CD4-positive, alpha-beta T cell (primary cell): ENCODE results near the gene SPACA9. TPM values are rescaled to one million over a fixed set of nuclear protein-coding genes. Genes with fewer than 3 reads are reported as not detected.

ENCODE experiments used
- ATAC-seq: fragments of 200-7000 bp; cut with Tn5 transposase; one replicate; pipeline ENCODE4 v1.10.0; 2022; ENCODE audit warnings: mild to moderate bottlenecking; ENCODE audit not compliant: poor library complexity
- CTCF ChIA-PET: fragments of 350-600 bp; sonication (Branson Sonifier 250); formaldehyde crosslinking; loops from one replicate; lab custom pipeline; 2021; ENCODE audit warnings: antibody characterized with exemption, inconsistent platforms; lab: Charles Lee
- POLR2A ChIA-PET: fragments of 350-600 bp; sonication (Branson Sonifier 250); formaldehyde crosslinking; loops from one replicate; lab custom pipeline; 2021; ENCODE audit warnings: antibody characterized with exemption, inconsistent platforms; lab: Charles Lee
- DNase-seq, 14 experiments: peaks; one replicate each; pipeline ENCODE4 v3.0.0-alpha.2; 2013 to 2020; ENCODE audit warnings: mixed read lengths in 2 of 14
- H3K27ac ChIP-seq, 2 donors: one replicate each; pipeline versions ENCODE4 v1.5.1 to v1.7.0; 2013; ENCODE audit warnings: low read length in 2 of 2, low read depth in 1 of 2, mild to moderate bottlenecking in 1 of 2
- H3K27me3 ChIP-seq, 2 experiments: 1 replicate in 1 of 2; 2 replicates in 1 of 2; pipeline versions ENCODE4 v1.6.1 to v1.7.0; 2013; ENCODE audit warnings: low read length in 2 of 2, control low read depth in 1 of 2, mild to moderate bottlenecking in 1 of 2, moderate library complexity in 1 of 2; ENCODE audit not compliant: insufficient read depth in 2 of 2, control insufficient read depth in 1 of 2
- H3K36me3 ChIP-seq: one replicate; pipeline ENCODE4 v1.6.1; 2013; ENCODE audit warnings: low read length, control low read depth; ENCODE audit not compliant: insufficient read depth
- H3K4me1 ChIP-seq: one replicate; pipeline ENCODE4 v1.6.1; 2013; ENCODE audit warnings: low read length, control low read depth; ENCODE audit not compliant: insufficient read depth
- H3K4me3 ChIP-seq: one replicate; pipeline ENCODE4 v1.5.1; 2013; ENCODE audit warnings: mild to moderate bottlenecking, low read length, moderate library complexity
- H3K9me3 ChIP-seq, 2 experiments: 1 replicate in 1 of 2; 2 replicates in 1 of 2; pipeline versions ENCODE4 v1.6.1 to v1.7.0; 2013; ENCODE audit warnings: low read length in 2 of 2, mild to moderate bottlenecking in 2 of 2, control low read depth in 1 of 2, moderate library complexity in 1 of 2; ENCODE audit not compliant: control insufficient read depth in 1 of 2, insufficient read depth in 1 of 2
- H3K27ac Mint-ChIP-seq: one replicate; pipeline ENCODE4 v1.8.0; 2020; ENCODE audit warnings: mixed read lengths
- H3K27me3 Mint-ChIP-seq: one replicate; pipeline ENCODE4 v1.8.0; 2021; ENCODE audit warnings: mixed read lengths
- H3K36me3 Mint-ChIP-seq: one replicate; pipeline ENCODE4 v1.8.0; 2021; ENCODE audit warnings: low read depth, mixed read lengths
- H3K4me1 Mint-ChIP-seq: one replicate; pipeline ENCODE4 v1.8.0; 2021; ENCODE audit warnings: low read depth, mixed read lengths
- H3K4me3 Mint-ChIP-seq: one replicate; pipeline ENCODE4 v1.8.0; 2020; ENCODE audit warnings: mild to moderate bottlenecking, mixed read lengths
- H3K9me3 Mint-ChIP-seq: one replicate; pipeline ENCODE4 v1.8.0; 2020; ENCODE audit warnings: mixed read lengths
- CTCF ChIP-seq: fragments of 200-600 bp; IDR thresholded peaks from one replicate; pipeline ENCODE4 v1.8.0; 2022; ENCODE audit warnings: antibody characterized with exemption, mild to moderate bottlenecking
- intact Hi-C, 2 experiments: fragments of 100-400 bp; cut with DNase I in 1 of 2; cut with micrococcal nuclease in 1 of 2; formaldehyde crosslinking; loops; one replicate each; pipeline versions ENCODE4 v1.15.1 to v1.9.0; 2023 to 2025; cut with DNase I, micrococcal nuclease
- total RNA-seq, 174 experiments: library from RNA in 2 of 174; stranded (reverse) in 2 of 174; gene quantifications; one replicate each; pipeline ENCODE4 v1.2.3 and lab custom pipeline; 2021 to 2026

The SPACA9 gene
- total RNA-seq, 2 experiments from 2014 or later = 0.52 to 0.92 TPM

DNA sequence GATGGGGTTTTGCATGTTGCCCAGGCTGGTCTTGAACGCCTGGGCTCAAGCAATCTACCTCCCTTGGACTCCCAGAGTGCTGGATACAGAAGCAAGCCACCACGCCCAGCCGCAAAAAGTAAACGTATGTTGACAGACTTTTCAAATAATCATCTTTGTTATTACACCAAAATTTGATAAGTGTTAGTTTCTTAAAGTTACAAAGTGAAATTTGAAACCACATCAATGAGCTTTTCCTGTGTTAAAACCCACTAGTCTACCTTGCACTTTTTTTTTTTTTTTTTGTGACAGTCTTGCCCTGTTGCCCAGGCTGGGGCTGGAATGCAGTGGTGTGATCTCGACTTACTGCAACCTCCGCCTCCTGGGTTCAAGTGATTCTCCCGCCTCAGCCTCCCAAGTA lies 29.9 kb downstream of the SPACA9 start:
- Mint-ChIP-seq H3K4me1 (peaks cover 15% of the 10 kb centered on the region), H3K9me3 (no peaks in the 10 kb centered on the region), H3K36me3 (peaks cover 64% of the 10 kb centered on the region), H3K4me3 (peak overlapping the region; percentile 56), H3K27me3 (no peaks in the 10 kb centered on the region), H3K27ac (peak overlapping the region; percentile 59)
- DNase-seq (peak in 9 of 14 experiments; percentile 9 to 73 (median 27)), ATAC-seq (peak; percentile 68)
- intact Hi-C loops = loop anchor here (10.0 kb wide), 3 partner anchors 64 to 494 kb away; partner anchors contain the start of genes CFAP77 (in 1 of the 2) and DDX31 (in 1 of the 2)
- ChIA-PET POLR2A (interaction anchor here (1.0 to 1.5 kb wide), 4 partner anchors 30 to 60 kb away, joined by 3 to 5 read pairs (median 3); partner anchors contain the start of genes AK8, SPACA9 and TSC1), CTCF (interaction anchor here (0.6 kb wide), 1 partner anchor 11 kb away, joined by 3 read pairs; no protein-coding TSS in a partner anchor)
- peaks cover 16% of the 10 kb centered on the region for H3K4me1 ChIP-seq
- H3K27ac ChIP-seq = no peak overlapping the region
- peaks cover 51% of the 10 kb centered on the region for H3K36me3 ChIP-seq
- no peaks in the 10 kb centered on the region for H3K27me3 ChIP-seq
- no peaks in the 10 kb centered on the region for H3K9me3 ChIP-seq
- no peak overlapping the region for H3K4me3 ChIP-seq
- TF ChIP-seq CTCF = no peak

DNA sequence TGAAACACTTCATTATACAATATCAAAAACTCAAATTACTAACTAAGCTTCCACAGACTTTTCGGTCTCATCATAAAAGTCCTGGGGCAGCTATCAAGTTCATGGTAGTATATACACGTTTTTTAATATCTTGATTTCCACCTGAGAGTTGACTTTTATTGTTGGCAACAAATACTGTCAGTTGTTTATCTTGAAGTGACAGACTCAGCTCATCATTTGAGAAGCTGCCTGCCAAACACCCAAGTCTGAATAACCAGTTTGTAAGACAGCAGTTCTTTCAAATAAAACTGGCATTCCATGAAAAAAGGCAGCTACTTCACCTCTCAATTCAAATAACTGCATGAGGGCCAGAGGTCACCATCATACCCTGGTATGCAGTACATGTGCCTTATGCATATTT lies 30.6 kb downstream of the SPACA9 start:
- no peak for DNase-seq
- Mint-ChIP-seq H3K27me3 (no peaks in the 10 kb centered on the region), H3K36me3 (peaks cover 62% of the 10 kb centered on the region), H3K9me3 (no peaks in the 10 kb centered on the region), H3K4me3 (no peak overlapping the region), H3K4me1 (peaks cover 15% of the 10 kb centered on the region), H3K27ac (no peak overlapping the region)
- Histone ChIP-seq H3K4me3 (no peak overlapping the region), H3K36me3 (peaks cover 45% of the 10 kb centered on the region), H3K27me3 (no peaks in the 10 kb centered on the region), H3K27ac (no peak overlapping the region), H3K4me1 (peaks cover 16% of the 10 kb centered on the region), H3K9me3 (no peaks in the 10 kb centered on the region)
- TF ChIP-seq CTCF = no peak
- intact Hi-C loops = loop anchor here (10.0 kb wide), 3 partner anchors 65 to 495 kb away; partner anchors contain the start of genes CFAP77 (in 1 of the 2) and DDX31 (in 1 of the 2)
- CTCF ChIA-PET = no interaction called here
- POLR2A ChIA-PET = interaction anchor here (1.0 to 1.5 kb wide), 4 partner anchors 31 to 60 kb away, joined by 3 to 5 read pairs (median 3); partner anchors contain the start of genes AK8, SPACA9 and TSC1
- ATAC-seq = no peak

DNA sequence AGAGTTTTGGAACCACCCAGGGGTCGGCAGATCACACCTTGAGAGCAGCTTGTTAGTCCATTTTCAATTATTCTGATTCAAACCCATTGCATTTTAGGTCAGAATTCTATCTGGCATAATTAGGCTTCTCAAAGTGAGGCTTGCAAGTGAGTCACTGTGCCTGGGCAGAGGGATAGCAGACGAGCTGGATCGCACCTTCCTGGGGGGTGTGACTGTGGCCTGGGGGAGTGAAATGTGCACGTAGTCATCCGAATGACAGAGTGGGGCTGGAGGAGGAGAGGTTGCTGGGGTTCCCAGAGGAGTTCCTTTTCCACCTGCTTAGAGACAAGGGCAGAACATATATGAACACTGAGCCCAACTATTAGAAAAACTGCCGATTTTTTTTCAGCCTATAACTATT lies 31.7 kb downstream of the SPACA9 start:
- no peaks in the 10 kb centered on the region for H3K27me3 ChIP-seq
- intact Hi-C loops = no loop called here
- DNase-seq (no peak), ATAC-seq (no peak)
- H3K27ac Mint-ChIP-seq = no peak overlapping the region
- H3K27ac ChIP-seq = no peak overlapping the region
- POLR2A ChIA-PET = interaction anchor here (1.2 kb wide), 1 partner anchor 34 kb away, joined by 5 read pairs; the partner anchor contains the start of gene TSC1
- no peak overlapping the region for H3K4me3 ChIP-seq
- no peaks in the 10 kb centered on the region for H3K27me3 Mint-ChIP-seq
- H3K36me3 ChIP-seq = peaks cover 40% of the 10 kb centered on the region
- H3K4me3 Mint-ChIP-seq = no peak overlapping the region
- no peaks in the 10 kb centered on the region for H3K9me3 Mint-ChIP-seq
- peaks cover 59% of the 10 kb centered on the region for H3K36me3 Mint-ChIP-seq
- TF ChIP-seq CTCF = no peak
- H3K4me1 Mint-ChIP-seq = peaks cover 15% of the 10 kb centered on the region
- peaks cover 16% of the 10 kb centered on the region for H3K4me1 ChIP-seq
- H3K9me3 ChIP-seq = no peaks in the 10 kb centered on the region
- CTCF ChIA-PET = no interaction called here
